Measurements from ENCODE around the gene SGMS1.
A peak's percentile ranks its signal among the peaks of the same experiment; 100 is the strongest.
"Not testable (repeated sequence)": the region's sequence is repeated elsewhere in the genome, so short reads cannot be mapped to it uniquely, and the experiment has no call there.

Gene SGMS1

GRCh38 chr10:50623663-50624412 is at the start of gene SGMS1:
Gene SGMS1 (minus strand): TSS chr10:50623956. CDS start chr10:50344114, 279,842 bp downstream.
- in situ Hi-C loops (cut with HindIII; ENCODE audit: low pct_ligation_motif_present, low pct_unique_long_range_greater_than_20kb, low sequenced_read_pairs) = no loop called here
- DNase-seq = peak; percentile 88

- in situ Hi-C loops (cut with HindIII; ENCODE audit: low pct_ligation_motif_present, low pct_unique_long_range_greater_than_20kb, low sequenced_read_pairs); DNase-seq: not testable (repeated sequence)
These were observed 48.4 kb upstream of the SGMS1 start for GRCh38 chr10:50672152-50672551.

DNA sequence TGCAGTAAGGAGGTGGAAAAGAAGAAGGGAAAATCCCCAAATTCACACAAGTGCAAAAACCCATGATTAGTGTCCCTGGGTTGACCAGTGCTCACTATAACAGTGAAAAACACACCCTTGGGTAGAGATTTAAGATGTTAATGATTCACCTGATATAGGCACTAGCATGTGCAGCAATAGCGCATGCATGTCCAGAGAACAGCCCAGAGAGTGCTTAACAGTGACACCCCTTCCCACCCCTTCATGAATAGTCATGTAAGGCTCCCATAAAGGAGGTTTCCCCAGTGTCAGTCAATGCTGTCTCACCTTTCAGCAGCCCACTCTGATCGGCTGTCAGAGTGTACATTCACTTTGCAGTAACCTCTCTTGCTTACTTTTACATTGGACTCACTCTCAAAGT is 47.9 kb upstream of the SGMS1 start:
- DNase-seq; in situ Hi-C loops (cut with HindIII; ENCODE audit: low pct_ligation_motif_present, low pct_unique_long_range_greater_than_20kb, low sequenced_read_pairs): not testable (repeated sequence)

DNA sequence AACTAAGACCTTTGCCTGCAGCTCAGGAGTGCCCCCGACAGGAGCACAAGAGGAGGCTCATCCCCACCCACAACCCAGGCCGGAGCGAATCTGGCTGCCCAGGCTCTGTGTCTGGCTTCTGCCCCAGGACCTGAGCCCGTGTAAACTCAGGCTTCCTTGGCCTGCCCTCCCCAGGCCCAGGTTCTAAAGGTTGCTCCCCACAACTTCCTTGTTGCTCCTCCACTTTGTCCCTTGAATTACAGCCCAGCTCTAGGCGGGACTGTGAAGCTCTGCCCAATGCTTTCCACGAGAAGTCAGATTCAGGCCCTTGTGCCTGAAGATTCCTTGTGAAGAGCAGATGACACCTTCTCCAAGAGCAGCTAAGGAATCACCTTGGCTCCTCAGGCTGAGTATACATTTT is 46.2 kb upstream of the SGMS1 start:
- in situ Hi-C loops (cut with HindIII; ENCODE audit: low pct_ligation_motif_present, low pct_unique_long_range_greater_than_20kb, low sequenced_read_pairs); DNase-seq: not testable (repeated sequence)

DNA sequence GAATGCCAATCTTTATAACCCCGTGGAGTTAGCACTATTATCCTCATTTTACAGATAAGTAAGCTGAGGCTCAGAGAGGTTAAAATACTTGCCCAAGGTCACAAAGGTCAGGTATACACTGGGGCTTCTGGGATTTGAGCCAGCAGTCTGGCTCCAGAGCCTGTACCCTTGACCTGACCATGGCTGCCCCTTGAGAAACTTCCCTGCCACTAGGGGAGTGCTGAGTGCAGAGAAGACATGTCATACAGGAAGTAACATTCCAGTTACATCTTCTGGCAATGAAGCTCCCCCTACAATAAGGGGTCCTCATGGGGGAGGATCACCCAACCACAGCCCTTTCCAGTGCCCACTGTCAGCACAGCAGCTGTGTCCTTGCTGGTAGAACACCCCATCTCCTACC is 43.6 kb upstream of the SGMS1 start:
- in situ Hi-C loops (cut with HindIII; ENCODE audit: low pct_ligation_motif_present, low pct_unique_long_range_greater_than_20kb, low sequenced_read_pairs); DNase-seq: not testable (repeated sequence)

- in situ Hi-C loops (cut with HindIII; ENCODE audit: low pct_ligation_motif_present, low pct_unique_long_range_greater_than_20kb, low sequenced_read_pairs); DNase-seq: not testable (repeated sequence)
These were observed 38.7 kb upstream of the SGMS1 start for GRCh38 chr10:50662420-50662819.

GRCh38 chr10:50661563-50661962 is 37.8 kb upstream of the SGMS1 start:
- DNase-seq; in situ Hi-C loops (cut with HindIII; ENCODE audit: low pct_ligation_motif_present, low pct_unique_long_range_greater_than_20kb, low sequenced_read_pairs): not testable (repeated sequence)

DNA sequence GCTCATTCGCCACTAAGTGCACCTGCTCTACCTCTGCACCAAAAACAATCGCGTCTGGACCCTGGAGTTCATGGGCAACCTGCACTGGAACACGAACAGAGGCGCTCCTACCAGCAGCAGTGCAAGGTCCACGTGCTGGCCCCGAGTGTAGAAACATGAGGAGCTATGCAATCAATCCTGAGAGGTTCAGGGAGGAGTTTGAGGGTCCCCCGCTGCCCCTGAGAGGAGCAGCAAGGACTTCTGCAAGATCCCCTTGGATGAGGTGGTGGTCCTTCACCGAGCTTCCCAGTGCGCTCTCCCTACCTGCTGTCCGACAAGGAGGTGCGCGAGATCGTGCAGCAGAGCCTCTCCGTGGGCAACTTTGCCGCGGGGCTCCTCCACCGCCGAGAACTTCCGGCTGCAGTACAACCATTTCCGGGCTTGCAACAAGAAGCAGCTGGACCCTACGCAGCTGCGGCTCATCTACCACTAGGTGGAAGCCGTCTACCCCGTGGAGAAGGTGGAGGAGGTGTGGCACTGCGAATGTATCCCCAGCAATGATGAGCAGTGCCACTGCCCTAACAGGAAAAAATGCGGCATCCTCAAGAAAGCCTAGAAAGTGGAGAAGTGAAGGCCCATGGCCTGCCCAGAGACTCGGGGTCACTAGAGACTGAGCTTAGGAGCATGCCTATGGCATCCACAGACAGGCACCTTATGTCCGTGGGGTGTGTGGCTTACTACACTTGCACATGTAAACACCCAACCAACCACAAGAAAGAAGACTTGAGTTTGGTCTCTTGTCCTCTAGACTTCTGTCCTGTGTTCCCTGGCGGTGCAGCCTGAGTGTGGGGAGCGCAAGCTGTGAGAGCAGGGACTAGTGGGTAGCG is 36.3 kb upstream of the SGMS1 start:
- in situ Hi-C loops (cut with HindIII; ENCODE audit: low pct_ligation_motif_present, low pct_unique_long_range_greater_than_20kb, low sequenced_read_pairs) = not testable (repeated sequence)
- DNase-seq = peak; percentile 8

DNA sequence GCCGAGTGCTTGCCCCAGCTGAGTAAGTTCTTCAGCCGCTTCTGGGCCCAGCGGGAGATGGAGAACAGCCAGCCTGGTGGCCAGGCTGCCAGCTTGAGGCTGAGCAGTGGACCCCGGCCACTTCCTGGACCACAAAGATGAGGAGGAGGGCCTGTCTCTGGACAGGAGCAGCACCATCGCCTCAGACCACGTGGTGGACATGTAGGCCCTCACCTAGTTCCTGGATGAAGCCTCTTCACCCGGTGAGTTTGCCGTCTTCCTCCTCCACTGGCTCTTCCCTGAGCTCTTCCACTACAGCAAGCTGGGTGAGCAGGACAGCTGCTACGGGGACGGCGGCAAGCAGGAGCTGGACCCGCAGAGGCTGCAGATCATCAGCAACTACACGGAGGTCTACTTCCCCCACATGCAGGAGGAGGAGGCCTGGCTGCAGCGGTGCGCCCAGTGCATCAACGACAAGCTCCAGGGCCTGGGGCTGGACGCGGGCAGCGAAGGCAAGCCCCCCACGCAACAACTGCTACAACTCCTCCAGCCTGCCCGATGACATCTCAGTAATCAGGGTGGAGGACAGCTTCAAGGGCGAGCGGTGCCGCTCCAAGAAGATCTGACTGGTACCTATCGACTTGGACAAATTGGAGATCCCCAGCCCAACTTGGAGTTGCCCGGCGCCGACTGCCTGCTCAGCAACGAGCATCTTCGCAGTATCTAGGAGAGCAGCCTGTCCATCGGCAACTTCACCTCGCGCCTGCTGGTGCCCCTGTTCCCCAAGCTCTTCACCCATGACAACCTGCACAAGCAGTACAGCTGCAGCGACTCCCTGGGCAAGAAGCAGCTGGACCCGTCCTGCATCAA is 35.5 kb upstream of the SGMS1 start:
- DNase-seq; in situ Hi-C loops (cut with HindIII; ENCODE audit: low pct_ligation_motif_present, low pct_unique_long_range_greater_than_20kb, low sequenced_read_pairs): not testable (repeated sequence)

- in situ Hi-C loops (cut with HindIII; ENCODE audit: low pct_ligation_motif_present, low pct_unique_long_range_greater_than_20kb, low sequenced_read_pairs) = no loop called here
- DNase-seq = no peak
These were observed 34.4 kb upstream of the SGMS1 start for GRCh38 chr10:50658165-50658564.

- in situ Hi-C loops (cut with HindIII; ENCODE audit: low pct_ligation_motif_present, low pct_unique_long_range_greater_than_20kb, low sequenced_read_pairs) = no loop called here
- DNase-seq = no peak
These were observed 30.0 kb upstream of the SGMS1 start for GRCh38 chr10:50653758-50654157.

DNA sequence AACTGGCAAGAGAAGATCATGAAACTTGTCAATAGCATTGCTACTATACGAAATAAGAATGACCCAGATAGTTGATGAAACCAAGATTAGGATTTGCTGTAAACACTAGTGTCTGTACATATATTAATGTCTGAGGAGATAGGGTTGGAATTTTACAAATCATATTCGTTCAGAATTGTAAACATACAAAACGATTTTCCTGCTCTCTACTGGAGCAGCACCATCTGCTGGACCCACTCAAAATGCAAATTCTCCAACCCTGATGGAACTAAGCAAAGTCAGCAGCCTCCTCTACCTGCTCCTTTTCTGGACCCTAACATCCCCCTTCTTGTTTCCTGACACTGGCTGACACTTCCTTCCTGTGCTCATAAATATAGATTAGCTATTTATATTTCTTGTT is 29.4 kb upstream of the SGMS1 start:
- in situ Hi-C loops (cut with HindIII; ENCODE audit: low pct_ligation_motif_present, low pct_unique_long_range_greater_than_20kb, low sequenced_read_pairs) = no loop called here
- DNase-seq = peak; percentile 42

- DNase-seq = no peak
- in situ Hi-C loops (cut with HindIII; ENCODE audit: low pct_ligation_motif_present, low pct_unique_long_range_greater_than_20kb, low sequenced_read_pairs) = no loop called here
These were observed 28.1 kb upstream of the SGMS1 start for GRCh38 chr10:50651808-50652207.

- no peak for DNase-seq
- in situ Hi-C loops (cut with HindIII; ENCODE audit: low pct_ligation_motif_present, low pct_unique_long_range_greater_than_20kb, low sequenced_read_pairs) = no loop called here
These were observed 26.7 kb upstream of the SGMS1 start for GRCh38 chr10:50650481-50650880.

- DNase-seq = no peak
These were observed 25.1 kb upstream of the SGMS1 start for GRCh38 chr10:50648935-50649227.

GRCh38 chr10:50648089-50648934 is 24.6 kb upstream of the SGMS1 start:
- in situ Hi-C loops (cut with HindIII; ENCODE audit: low pct_ligation_motif_present, low pct_unique_long_range_greater_than_20kb, low sequenced_read_pairs) = no loop called here
- no peak for DNase-seq

More at GRCh38 chr10:50648935-50649227, 25.1 kb upstream of the SGMS1 start:
- in situ Hi-C loops (cut with HindIII; ENCODE audit: low pct_ligation_motif_present, low pct_unique_long_range_greater_than_20kb, low sequenced_read_pairs) = no loop called here

GRCh38 chr10:50647350-50647749 is 23.6 kb upstream of the SGMS1 start:
- in situ Hi-C loops (cut with HindIII; ENCODE audit: low pct_ligation_motif_present, low pct_unique_long_range_greater_than_20kb, low sequenced_read_pairs); DNase-seq: not testable (repeated sequence)

- in situ Hi-C loops (cut with HindIII; ENCODE audit: low pct_ligation_motif_present, low pct_unique_long_range_greater_than_20kb, low sequenced_read_pairs) = no loop called here
- DNase-seq = no peak
These were observed 21.5 kb upstream of the SGMS1 start for GRCh38 chr10:50645236-50645635.

All from ACHN (cell line).